ENCODE measurements around the gene PHF3.
"Not testable (repeated sequence)": the region's sequence is repeated elsewhere in the genome, so short reads cannot be mapped to it uniquely, and the experiment has no call there.

The PHF3 gene

GRCh38 chr6:63716169-63716568, 80.6 kb downstream of the PHF3 start:
- no peak for DNase-seq

GRCh38 chr6:63721181-63721580, 85.6 kb downstream of the PHF3 start:
- DNase-seq, result no peak

- DNase-seq, result no peak
Observed at GRCh38 chr6:63724721-63725120, 89.1 kb downstream of the PHF3 start.

DNA sequence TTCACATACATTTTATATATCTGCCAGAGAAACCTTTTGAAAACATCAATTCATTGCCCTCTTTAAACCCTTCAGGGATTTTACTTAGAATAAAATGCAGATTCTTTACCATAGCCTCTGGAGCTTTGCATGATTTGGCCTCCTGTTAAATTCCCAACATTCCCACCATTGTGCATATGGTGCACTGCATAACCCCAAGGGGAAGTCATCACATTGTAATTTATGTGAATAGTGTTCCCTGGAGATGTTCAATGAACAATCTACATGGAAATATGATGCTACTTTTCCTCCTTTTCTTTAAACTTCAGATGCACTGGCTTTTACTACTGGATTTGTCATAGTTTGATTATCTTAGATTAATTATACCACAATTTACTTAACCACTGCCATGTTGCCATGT, 94.7 kb downstream of the PHF3 start:
- no peak for DNase-seq

GRCh38 chr6:63731930-63732329, 96.3 kb downstream of the PHF3 start:
- no peak for DNase-seq

- no peak for DNase-seq
Observed at GRCh38 chr6:63732336-63732735, 96.7 kb downstream of the PHF3 start.

DNA sequence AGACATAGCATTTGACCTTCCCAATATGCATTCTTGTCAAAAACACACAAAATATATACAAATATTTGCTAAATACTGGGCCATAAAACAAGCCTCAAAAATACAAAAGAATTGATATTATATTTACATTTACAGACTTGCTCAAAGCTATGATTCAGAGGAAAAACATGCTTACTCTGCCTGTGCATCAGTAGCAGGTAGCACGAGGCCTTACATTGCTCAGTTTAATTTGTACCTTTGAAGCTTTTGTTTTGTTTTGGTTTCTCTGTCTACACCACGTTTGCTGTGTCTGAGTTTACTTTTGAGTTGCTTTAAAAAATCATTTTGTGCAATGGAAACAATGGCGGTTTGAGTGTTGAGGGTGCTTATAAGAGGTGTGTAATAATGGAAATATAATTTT, 99.3 kb downstream of the PHF3 start:
- no peak for DNase-seq

- not testable (repeated sequence) for DNase-seq
Observed at GRCh38 chr6:63738190-63738589, 102.6 kb downstream of the PHF3 start.

DNA sequence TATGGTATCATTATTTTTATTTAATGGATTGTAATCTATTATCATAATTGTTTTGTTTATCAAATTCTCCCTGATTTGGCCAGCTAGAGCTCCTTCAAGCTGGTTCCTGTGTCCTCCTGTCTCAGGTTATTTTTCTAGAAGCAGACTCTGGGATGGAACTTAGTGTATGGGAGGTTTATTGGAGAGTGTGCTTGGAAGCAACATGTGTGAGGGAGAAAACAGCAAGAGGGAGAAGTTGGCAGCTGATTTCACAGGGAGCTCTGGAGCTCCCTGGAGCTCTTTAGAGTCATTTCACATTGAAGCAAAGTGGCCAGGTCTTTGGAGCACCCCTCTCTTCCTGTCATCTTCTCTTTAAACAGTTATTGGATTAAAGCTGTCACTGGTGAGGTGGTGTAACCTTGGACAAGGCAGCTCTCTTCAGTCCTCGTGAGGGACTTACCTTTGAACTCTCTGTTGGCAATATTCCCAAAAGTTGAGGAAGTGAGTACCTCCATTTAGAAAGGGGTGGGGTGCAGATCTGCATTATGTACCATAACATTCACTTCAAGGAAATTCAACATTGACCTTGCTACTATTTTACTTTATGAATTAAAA, 103.6 kb downstream of the PHF3 start:
- DNase-seq, result no peak

DNA sequence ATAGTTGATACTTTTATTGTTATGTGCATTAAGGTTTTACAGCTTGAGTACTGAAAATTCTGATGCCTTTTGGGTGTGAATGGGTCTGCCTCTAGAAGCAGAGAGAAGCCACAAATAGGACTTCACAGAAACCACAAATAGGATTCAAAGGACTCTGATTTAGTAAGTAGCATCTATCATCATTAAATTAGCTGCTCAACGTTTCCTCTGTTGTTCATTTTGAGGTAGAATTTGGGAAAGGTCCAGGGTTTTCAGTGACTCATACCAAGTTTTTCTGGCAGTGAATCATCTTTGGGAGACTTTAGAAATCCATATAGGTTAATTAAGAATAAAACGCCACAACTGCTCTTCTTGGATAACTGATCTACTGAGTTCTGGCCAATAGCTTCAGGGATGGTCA, 105.1 kb downstream of the PHF3 start:
- DNase-seq, result no peak

- no peak for DNase-seq
Observed at GRCh38 chr6:63742060-63742459, 106.5 kb downstream of the PHF3 start.

GRCh38 chr6:63743691-63744090, 108.1 kb downstream of the PHF3 start:
- no peak for DNase-seq

DNA sequence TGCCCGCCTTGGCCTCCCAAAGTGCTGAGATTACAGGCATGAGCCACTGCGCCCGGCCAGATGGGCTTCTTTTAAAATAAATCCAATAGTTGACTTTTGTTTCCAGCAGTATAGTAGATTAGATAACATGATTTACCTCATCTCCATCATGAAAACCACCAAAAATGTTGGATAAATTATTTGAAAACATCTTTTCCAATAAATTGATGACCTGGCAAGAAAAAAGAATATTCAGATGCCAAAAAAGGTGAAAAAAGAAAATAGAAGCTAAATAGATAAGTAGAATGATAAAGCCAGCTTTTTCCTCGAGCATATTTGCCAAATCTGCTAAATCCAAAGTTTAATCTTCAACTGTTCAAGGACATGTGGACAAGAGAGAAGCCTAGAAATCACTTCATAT, 109.2 kb downstream of the PHF3 start:
- no peak for DNase-seq

GRCh38 chr6:63745784-63746183, 110.2 kb downstream of the PHF3 start:
- no peak for DNase-seq

DNA sequence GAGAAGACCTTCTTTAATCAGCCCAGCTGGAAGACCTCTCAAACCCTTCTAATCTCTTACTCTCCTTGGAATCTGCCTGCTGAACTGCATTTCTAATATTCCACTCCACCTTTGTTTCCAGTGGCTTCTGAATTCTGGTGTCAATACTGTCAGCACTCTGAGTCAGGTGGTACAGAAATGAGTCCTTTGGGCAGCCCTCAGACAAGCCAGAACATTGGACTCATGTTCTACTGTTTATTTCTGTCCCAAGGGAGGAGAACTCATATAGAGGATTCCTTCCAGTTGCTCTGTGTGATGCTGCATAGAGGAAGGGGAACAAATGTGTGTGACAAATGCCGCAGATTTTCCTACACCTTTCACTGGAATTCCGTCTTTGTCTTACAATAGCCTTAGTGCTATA, 114.8 kb downstream of the PHF3 start:
- DNase-seq, result no peak

- not testable (repeated sequence) for DNase-seq
Observed at GRCh38 chr6:63757275-63757674, 121.7 kb downstream of the PHF3 start.

DNA sequence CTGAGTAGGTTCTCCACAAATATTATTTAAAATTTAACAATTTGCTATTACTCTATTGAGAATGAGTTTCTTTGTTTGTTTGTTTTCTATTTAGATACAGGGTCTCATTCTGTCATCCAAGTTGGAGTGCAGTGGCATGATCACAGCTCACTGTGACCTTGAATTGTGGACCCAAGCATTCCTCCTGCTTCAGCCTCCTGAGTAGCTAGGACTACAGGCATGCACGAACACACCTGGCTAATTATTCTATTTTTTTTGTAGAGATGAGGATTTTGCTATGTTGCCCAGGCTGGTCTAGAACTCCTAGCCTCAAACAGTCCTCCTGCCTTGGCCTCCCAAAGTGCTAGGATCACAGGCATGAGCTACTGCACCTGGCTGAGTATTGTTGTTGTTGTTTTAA, 122.2 kb downstream of the PHF3 start:
- DNase-seq, result no peak

DNA sequence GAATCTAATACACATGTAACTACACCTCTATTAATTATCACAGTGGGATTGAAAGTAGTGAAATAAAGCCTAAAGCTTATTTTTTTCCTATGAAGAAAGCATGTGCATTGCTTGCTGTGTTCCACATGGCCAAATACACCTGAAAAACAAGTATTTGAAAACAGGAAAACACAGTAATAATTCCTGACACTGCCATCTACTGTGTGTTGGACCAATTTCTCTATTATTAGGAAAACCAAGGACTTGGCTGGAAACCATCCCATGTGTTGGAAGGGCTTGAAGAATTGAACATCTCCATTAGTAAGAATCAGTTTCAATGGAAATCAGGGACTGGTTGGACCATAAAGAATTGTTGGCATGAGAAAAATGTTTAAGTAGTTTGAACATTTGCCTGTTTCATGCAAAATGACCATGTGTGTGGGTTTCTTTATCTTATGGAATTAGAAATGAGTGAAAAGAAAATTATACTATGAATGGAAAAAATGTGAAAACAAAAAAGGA, 124.1 kb downstream of the PHF3 start:
- DNase-seq, result no peak

- no peak for DNase-seq
Observed at GRCh38 chr6:63760199-63760598, 124.6 kb downstream of the PHF3 start.

- DNase-seq, result peak; percentile 33
Observed at GRCh38 chr6:63764318-63764916, 128.8 kb downstream of the PHF3 start.
